ENCODE data around the gene ANTXR1. TPM values are rescaled to one million over a fixed set of nuclear protein-coding genes. Genes with fewer than 3 reads are reported as not detected.

ANTXR1 gene
- total and polyA plus RNA-seq, 2 donors (not counting 3 experiments of a cell fraction or from before 2014, with no cell fraction given) = 4.2 to 17.3 TPM

DNA sequence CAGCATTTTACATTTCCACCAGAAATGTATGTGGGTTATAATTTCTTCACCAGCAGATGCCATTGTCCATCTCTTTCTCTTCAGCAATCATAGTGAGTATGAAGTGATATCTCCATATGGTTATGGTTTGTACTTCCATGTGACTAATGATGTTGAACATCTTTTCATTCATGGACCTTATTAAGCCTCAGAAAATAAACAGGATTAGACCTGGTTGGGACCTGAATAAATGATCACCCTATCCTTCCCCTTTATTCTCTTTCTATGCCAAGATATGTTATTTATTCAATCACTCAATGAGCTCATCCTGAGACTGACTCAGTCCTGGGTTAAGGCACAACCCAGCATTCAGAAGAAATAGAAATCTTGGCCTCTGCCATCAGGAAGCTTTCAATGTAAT is 86.6 kb downstream of the ANTXR1 start:
- peak; percentile 18 for FAIRE-seq
- POLR2A ChIA-PET = no interaction called here
- peaks cover 9% of the 10 kb centered on the region for H3K4me1 ChIP-seq (ENCODE audit: control insufficient read depth, extremely low read depth, insufficient read depth, low read length)

DNA sequence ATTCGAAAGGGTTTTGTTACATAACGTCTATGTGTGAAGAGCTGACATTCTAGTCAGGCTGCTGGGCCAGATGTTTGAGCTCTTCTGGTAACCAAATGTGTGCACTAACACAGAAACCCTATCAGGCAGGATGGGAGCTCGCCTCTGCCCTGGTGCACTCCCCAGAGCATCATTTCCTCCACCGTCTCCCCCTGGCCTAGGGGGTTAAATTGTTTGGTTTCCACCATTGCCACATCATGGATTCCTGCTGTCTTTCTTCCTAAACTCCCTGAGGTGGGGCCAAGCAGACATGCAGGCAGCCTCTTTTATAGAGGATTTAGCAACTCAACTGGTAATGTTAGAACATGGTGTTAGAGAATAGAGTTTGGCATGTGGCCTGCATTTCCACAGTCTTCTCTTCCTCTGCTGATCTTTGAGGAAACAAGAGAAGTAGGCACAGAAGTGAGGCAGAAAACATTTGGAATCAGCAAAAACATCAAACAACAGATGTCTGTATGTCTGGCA is 87.3 kb downstream of the ANTXR1 start:
- Histone ChIP-seq H3K4me3 (replicated peaks in 1 of 3; ENCODE audit: insufficient read depth in 1 of 3, low read depth in 1 of 3, low read length in 3 of 3) (no peak overlapping the region), H3K79me2 (ENCODE audit: control insufficient read depth, insufficient read depth, low read length) (no peaks in the 10 kb centered on the region), H3K27me3 (ENCODE audit: control insufficient read depth in 2 of 2, insufficient read depth in 2 of 2, low read length in 2 of 2) (no peaks in the 10 kb centered on the region), H4K20me1 (replicated peaks; ENCODE audit: control insufficient read depth, extremely low read depth, insufficient read depth, low read length) (no peaks in the 10 kb centered on the region), H3K9me3 (replicated peaks; ENCODE audit: control insufficient read depth, insufficient read depth, low read length) (no peaks in the 10 kb centered on the region), H2AFZ (ENCODE audit: low read depth, low read length) (no peak overlapping the region), H3K36me3 (ENCODE audit: control insufficient read depth in 2 of 2, extremely low read depth in 1 of 2, insufficient read depth in 2 of 2, low read length in 2 of 2) (no peaks in the 10 kb centered on the region), H3K27ac (ENCODE audit: insufficient read depth, low read depth, low read length) (no peak overlapping the region), H3K4me2 (ENCODE audit: insufficient read depth, low read length) (no peak overlapping the region), H3K9ac (replicated peaks; ENCODE audit: extremely low read depth, insufficient read depth, low read length) (no peak overlapping the region), H3K9me1 (replicated peaks; ENCODE audit: control insufficient read depth, extremely low read depth, insufficient read depth, low read length) (no peaks in the 10 kb centered on the region), H3K4me1 (ENCODE audit: control insufficient read depth, extremely low read depth, insufficient read depth, low read length) (peaks cover 9% of the 10 kb centered on the region)
- intact Hi-C loops (cut with micrococcal nuclease) = no loop called here
- dilution Hi-C loops (cut with MboI; ENCODE audit: extremely low pct_ligation_motif_present, low sequenced_read_pairs) = no loop called here
- ChIA-PET POLR2A (no interaction called here), CTCF (interaction anchor here (0.7 to 1.5 kb wide), 10 partner anchors 11 to 207 kb away, joined by 3 to 7 read pairs (median 3); no protein-coding TSS in a partner anchor)
- FAIRE-seq (no peak), DNase-seq (ENCODE audit: low read depth, low spot score) (no peak)
- TF ChIP-seq GATA2 (IDR thresholded peaks at IDR 0.05; ENCODE audit: insufficient read depth, insufficient read length, low read depth, low read length) (no peak), EZH2 (IDR thresholded peaks at IDR 0.05; ENCODE audit: borderline replicate concordance, low read depth, low read length, severe bottlenecking) (no peak), POLR2A (IDR thresholded peaks at IDR 0.05; ENCODE audit: low read depth, low read length) (no peak)
- TF ChIP-seq, protein P1, sequence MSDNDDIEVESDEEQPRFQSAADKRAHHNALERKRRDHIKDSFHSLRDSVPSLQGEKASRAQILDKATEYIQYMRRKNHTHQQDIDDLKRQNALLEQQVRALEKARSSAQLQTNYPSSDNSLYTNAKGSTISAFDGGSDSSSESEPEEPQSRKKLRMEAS (IDR thresholded peaks at IDR 0.05; ENCODE audit: insufficient read depth, insufficient read length) = no peak
- no TSS peak for BruUV-seq (replicated peaks)

More for the DNA sequence above, 86.6 kb downstream of the ANTXR1 start:
- Histone ChIP-seq H3K27ac (ENCODE audit: insufficient read depth, low read depth, low read length) (no peak overlapping the region), H4K20me1 (replicated peaks; ENCODE audit: control insufficient read depth, extremely low read depth, insufficient read depth, low read length) (no peaks in the 10 kb centered on the region), H3K9ac (replicated peaks; ENCODE audit: extremely low read depth, insufficient read depth, low read length) (no peak overlapping the region), H3K9me1 (replicated peaks; ENCODE audit: control insufficient read depth, extremely low read depth, insufficient read depth, low read length) (no peaks in the 10 kb centered on the region), H3K4me3 (replicated peaks in 1 of 3; ENCODE audit: insufficient read depth in 1 of 3, low read depth in 1 of 3, low read length in 3 of 3) (no peak overlapping the region), H3K27me3 (ENCODE audit: control insufficient read depth in 2 of 2, insufficient read depth in 2 of 2, low read length in 2 of 2) (no peaks in the 10 kb centered on the region), H3K36me3 (ENCODE audit: control insufficient read depth in 2 of 2, extremely low read depth in 1 of 2, insufficient read depth in 2 of 2, low read length in 2 of 2) (no peaks in the 10 kb centered on the region), H2AFZ (ENCODE audit: low read depth, low read length) (no peak overlapping the region), H3K79me2 (ENCODE audit: control insufficient read depth, insufficient read depth, low read length) (no peaks in the 10 kb centered on the region), H3K4me2 (ENCODE audit: insufficient read depth, low read length) (no peak overlapping the region), H3K9me3 (replicated peaks; ENCODE audit: control insufficient read depth, insufficient read depth, low read length) (no peaks in the 10 kb centered on the region)
- CTCF ChIA-PET = interaction anchor here (0.6 to 1.5 kb wide), 11 partner anchors 10 to 207 kb away, joined by 3 to 7 read pairs (median 3); no protein-coding TSS in a partner anchor
- peak; percentile 39 for TF ChIP-seq FOS (IDR thresholded peaks at IDR 0.05; ENCODE audit: borderline replicate concordance, insufficient read depth, low read length)
- TF ChIP-seq GATA2 (IDR thresholded peaks at IDR 0.05; ENCODE audit: insufficient read depth, insufficient read length, low read depth, low read length) = no peak
- no peak for TF ChIP-seq JUN (IDR thresholded peaks at IDR 0.05; ENCODE audit: borderline replicate concordance, insufficient read depth, insufficient read length, low read depth)
- TF ChIP-seq, protein P1 (IDR thresholded peaks at IDR 0.05; ENCODE audit: insufficient read depth, insufficient read length) = no peak
- dilution Hi-C loops (cut with MboI; ENCODE audit: extremely low pct_ligation_motif_present, low sequenced_read_pairs) (no loop called here), intact Hi-C loops (cut with micrococcal nuclease) (no loop called here)
- DNase-seq (ENCODE audit: low read depth, low spot score) = peak; percentile 19
- no TSS peak for BruUV-seq (replicated peaks)
